GM12878 (cell line): Measurements from ENCODE around the gene SPRTN.

Experiments used
- ATF3 ChIP-seq: IDR thresholded peaks from 2 replicates; pipeline ENCODE4 v1.6.1; 2011; ENCODE audit warnings: low read depth, mild to moderate bottlenecking, low read length, moderate library complexity, borderline replicate concordance; ENCODE audit errors: extremely low read depth
- CHD2 ChIP-seq: IDR thresholded peaks from 2 replicates; pipeline ENCODE4 v1.6.1; 2011; ENCODE audit warnings: low read depth, low read length, improper control_type of control experiment, borderline replicate concordance
- CREB1 ChIP-seq: IDR thresholded peaks from 2 replicates; pipeline ENCODE4 v1.6.1; 2012; ENCODE audit warnings: low read depth, mild to moderate bottlenecking, inconsistent platforms
- CREM ChIP-seq: IDR thresholded peaks from 2 replicates; pipeline ENCODE4 v1.6.1; 2014; ENCODE audit warnings: antibody characterized with exemption, low read depth
- E4F1 ChIP-seq: fragments of 450-650 bp; IDR thresholded peaks from 2 replicates; pipeline ENCODE4 v1.6.1; 2018; ENCODE audit warnings: borderline replicate concordance, mild to moderate bottlenecking; ENCODE audit not compliant: partially characterized antibody
- EGR1 ChIP-seq, 2 experiments: IDR thresholded peaks; 1 replicate in 1 of 2; 2 replicates in 1 of 2; pipeline ENCODE4 v1.6.1; 2011 to 2012; ENCODE audit warnings: low read depth in 2 of 2, low read length in 2 of 2, borderline replicate concordance in 1 of 2, mild to moderate bottlenecking in 1 of 2, moderate library complexity in 1 of 2
- IKZF2 ChIP-seq, 2 experiments: fragments of 450-650 bp; IDR thresholded peaks; 2 replicates each; pipeline ENCODE4 v1.6.1; 2017; ENCODE audit warnings: mild to moderate bottlenecking in 2 of 2, moderate library complexity in 2 of 2
- JUNB ChIP-seq: IDR thresholded peaks from 2 replicates; pipeline ENCODE4 v1.6.1; 2016; ENCODE audit warnings: antibody characterized with exemption, mild to moderate bottlenecking
- MXI1 ChIP-seq: fragments of 150-350 bp; IDR thresholded peaks from 2 replicates; pipeline ENCODE4 v1.6.1; 2011; ENCODE audit warnings: low read depth, mild to moderate bottlenecking, inconsistent platforms, low read length, improper control_type of control experiment
- POLR2A ChIP-seq: IDR thresholded peaks from 2 replicates; pipeline ENCODE4 v1.6.1; 2011; ENCODE audit warnings: low read depth, mild to moderate bottlenecking, low read length
- PRDM15 ChIP-seq: fragments of 450-650 bp; formaldehyde crosslinking; IDR thresholded peaks from 2 replicates; pipeline ENCODE4 v1.4.0; 2020; ENCODE audit warnings: mild to moderate bottlenecking, moderate library complexity
- RBBP5 ChIP-seq: fragments of 200-600 bp; sonication (generic); conservative IDR thresholded peaks from 2 replicates; pipeline ENCODE4 v1.6.1; 2016
- RELA ChIP-seq: fragments of 450-650 bp; IDR thresholded peaks from 2 replicates; pipeline ENCODE4 v1.8.0; 2014; ENCODE audit warnings: borderline replicate concordance; ENCODE audit not compliant: partially characterized antibody

GRCh38 chr1:231318015-231318355, 20.1 kb upstream of the SPRTN start:
- TF ChIP-seq POLR2A (no peak), JUNB (no peak), PRDM15 (CRISPR knock-in tag) (no peak), CREB1 (no peak), CHD2 (no peak), EGR1 (IDR thresholded peaks at IDR 0.05; ENCODE audit: borderline replicate concordance in 1 of 2, low read depth in 2 of 2, low read length in 2 of 2) (no peak), MXI1 (no peak), IKZF2 (IDR thresholded peaks at IDR 0.05) (no peak), E4F1 (no peak), RELA (no peak), ATF3 (no peak), CREM (no peak), RBBP5 (no peak)
